ENCODE results near the gene TSPAN32.

TSPAN32 gene

DNA sequence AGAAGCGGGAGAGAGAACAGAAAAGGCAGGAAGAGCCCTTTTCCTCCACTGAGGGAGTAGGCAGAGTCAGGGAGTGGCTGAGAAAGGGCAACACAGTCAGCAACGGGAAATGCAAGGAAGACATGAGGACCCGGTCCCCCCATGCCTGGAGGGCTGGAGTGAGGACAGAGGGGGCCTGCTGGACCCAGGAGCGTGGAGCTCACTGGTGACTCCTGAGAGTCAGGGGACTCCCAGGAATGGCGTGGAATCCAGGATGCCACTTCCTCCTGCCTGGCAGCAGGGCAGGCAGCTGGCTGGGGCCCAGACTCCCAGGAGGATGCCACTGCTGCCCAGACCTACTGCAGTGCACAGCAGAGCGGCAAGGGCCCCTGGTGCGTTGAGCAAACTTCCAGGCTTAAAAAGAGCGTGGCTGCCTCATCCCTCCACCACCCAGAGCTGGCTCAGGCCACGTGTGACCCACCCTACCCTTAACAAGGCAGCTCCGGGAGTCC lies 11.4 kb upstream of the TSPAN32 start:
- TF ChIP-seq CEBPB (IDR thresholded peaks at IDR 0.05) (no peak), RAD21 (IDR thresholded peaks at IDR 0.05; ENCODE audit: low read depth) (no peak), EGR1 (IDR thresholded peaks at IDR 0.05) (no peak), EP300 (IDR thresholded peaks at IDR 0.05; ENCODE audit: borderline replicate concordance) (no peak), YY1 (IDR thresholded peaks at IDR 0.05; ENCODE audit: low read depth) (no peak), TCF12 (IDR thresholded peaks at IDR 0.05; ENCODE audit: low read depth) (peak; percentile 32; the same call in 1 of the 2 replicates), TAF1 (IDR thresholded peaks at IDR 0.05; ENCODE audit: low read depth) (no peak), ZBTB7A (IDR thresholded peaks at IDR 0.05; ENCODE audit: low read depth) (no peak), CREB1 (IDR thresholded peaks at IDR 0.05; ENCODE audit: low read depth) (no peak), NFIC (IDR thresholded peaks at IDR 0.05) (peak; percentile 70), FOXM1 (IDR thresholded peaks at IDR 0.05; ENCODE audit: borderline replicate concordance, low read depth) (no peak), TEAD4 (IDR thresholded peaks at IDR 0.05) (peak; percentile 15; the same call in 1 of the 2 replicates), MAX (IDR thresholded peaks at IDR 0.05) (0 out of 2 replicates have a peak, but pooled peaks have one; percentile 26)
- TF ChIP-seq, protein P1, sequence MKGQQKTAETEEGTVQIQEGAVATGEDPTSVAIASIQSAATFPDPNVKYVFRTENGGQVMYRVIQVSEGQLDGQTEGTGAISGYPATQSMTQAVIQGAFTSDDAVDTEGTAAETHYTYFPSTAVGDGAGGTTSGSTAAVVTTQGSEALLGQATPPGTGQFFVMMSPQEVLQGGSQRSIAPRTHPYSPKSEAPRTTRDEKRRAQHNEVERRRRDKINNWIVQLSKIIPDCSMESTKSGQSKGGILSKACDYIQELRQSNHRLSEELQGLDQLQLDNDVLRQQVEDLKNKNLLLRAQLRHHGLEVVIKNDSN (IDR thresholded peaks at IDR 0.05): 0 out of 2 replicates have a peak, but pooled peaks have one; percentile 36
- TF ChIP-seq, protein P2, sequence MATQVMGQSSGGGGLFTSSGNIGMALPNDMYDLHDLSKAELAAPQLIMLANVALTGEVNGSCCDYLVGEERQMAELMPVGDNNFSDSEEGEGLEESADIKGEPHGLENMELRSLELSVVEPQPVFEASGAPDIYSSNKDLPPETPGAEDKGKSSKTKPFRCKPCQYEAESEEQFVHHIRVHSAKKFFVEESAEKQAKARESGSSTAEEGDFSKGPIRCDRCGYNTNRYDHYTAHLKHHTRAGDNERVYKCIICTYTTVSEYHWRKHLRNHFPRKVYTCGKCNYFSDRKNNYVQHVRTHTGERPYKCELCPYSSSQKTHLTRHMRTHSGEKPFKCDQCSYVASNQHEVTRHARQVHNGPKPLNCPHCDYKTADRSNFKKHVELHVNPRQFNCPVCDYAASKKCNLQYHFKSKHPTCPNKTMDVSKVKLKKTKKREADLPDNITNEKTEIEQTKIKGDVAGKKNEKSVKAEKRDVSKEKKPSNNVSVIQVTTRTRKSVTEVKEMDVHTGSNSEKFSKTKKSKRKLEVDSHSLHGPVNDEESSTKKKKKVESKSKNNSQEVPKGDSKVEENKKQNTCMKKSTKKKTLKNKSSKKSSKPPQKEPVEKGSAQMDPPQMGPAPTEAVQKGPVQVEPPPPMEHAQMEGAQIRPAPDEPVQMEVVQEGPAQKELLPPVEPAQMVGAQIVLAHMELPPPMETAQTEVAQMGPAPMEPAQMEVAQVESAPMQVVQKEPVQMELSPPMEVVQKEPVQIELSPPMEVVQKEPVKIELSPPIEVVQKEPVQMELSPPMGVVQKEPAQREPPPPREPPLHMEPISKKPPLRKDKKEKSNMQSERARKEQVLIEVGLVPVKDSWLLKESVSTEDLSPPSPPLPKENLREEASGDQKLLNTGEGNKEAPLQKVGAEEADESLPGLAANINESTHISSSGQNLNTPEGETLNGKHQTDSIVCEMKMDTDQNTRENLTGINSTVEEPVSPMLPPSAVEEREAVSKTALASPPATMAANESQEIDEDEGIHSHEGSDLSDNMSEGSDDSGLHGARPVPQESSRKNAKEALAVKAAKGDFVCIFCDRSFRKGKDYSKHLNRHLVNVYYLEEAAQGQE (IDR thresholded peaks at IDR 0.05; ENCODE audit: low read depth): no peak

DNA sequence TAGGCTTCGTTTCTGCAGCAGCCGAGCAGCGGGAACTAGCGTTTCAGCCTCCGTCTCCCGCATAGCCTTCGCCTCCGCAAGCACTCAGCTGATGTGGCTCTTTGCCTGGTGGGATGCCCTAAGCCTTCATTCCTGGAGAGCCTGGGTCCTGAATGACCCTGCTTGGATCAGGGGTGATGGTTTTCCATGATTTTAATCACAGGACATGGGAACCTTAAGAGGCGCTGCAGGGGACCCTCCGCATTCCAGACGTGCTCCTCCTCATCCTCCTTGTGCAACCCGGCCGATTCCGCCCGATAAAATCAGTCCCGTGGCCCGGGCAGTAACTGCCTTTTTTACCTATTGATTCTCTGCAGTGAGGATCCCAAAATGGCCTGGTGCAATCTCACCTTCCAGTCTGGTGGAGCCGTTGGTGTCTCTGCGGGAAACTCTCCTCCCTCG lies 8.3 kb upstream of the TSPAN32 start:
- TF ChIP-seq, protein P2 (IDR thresholded peaks at IDR 0.05; ENCODE audit: low read depth): no peak
- TF ChIP-seq NFIC (IDR thresholded peaks at IDR 0.05): no peak
- TF ChIP-seq EP300 (IDR thresholded peaks at IDR 0.05; ENCODE audit: borderline replicate concordance): no peak
- TF ChIP-seq EGR1 (IDR thresholded peaks at IDR 0.05): no peak
- no peak for TF ChIP-seq CREB1 (IDR thresholded peaks at IDR 0.05; ENCODE audit: low read depth)
- no peak for TF ChIP-seq ZBTB7A (IDR thresholded peaks at IDR 0.05; ENCODE audit: low read depth)
- TF ChIP-seq TCF12 (IDR thresholded peaks at IDR 0.05; ENCODE audit: low read depth): no peak
- TF ChIP-seq, protein P1 (IDR thresholded peaks at IDR 0.05): no peak
- TF ChIP-seq RAD21 (IDR thresholded peaks at IDR 0.05; ENCODE audit: low read depth): no peak
- no peak for TF ChIP-seq FOXM1 (IDR thresholded peaks at IDR 0.05; ENCODE audit: borderline replicate concordance, low read depth)
- no peak for TF ChIP-seq YY1 (IDR thresholded peaks at IDR 0.05; ENCODE audit: low read depth)

- peak; percentile 44 for TF ChIP-seq RAD21 (IDR thresholded peaks at IDR 0.05; ENCODE audit: low read depth)
- TF ChIP-seq YY1 (IDR thresholded peaks at IDR 0.05; ENCODE audit: low read depth): no peak
Measured at GRCh38 chr11:2293984-2294925, 7.6 kb upstream of the TSPAN32 start.

DNA sequence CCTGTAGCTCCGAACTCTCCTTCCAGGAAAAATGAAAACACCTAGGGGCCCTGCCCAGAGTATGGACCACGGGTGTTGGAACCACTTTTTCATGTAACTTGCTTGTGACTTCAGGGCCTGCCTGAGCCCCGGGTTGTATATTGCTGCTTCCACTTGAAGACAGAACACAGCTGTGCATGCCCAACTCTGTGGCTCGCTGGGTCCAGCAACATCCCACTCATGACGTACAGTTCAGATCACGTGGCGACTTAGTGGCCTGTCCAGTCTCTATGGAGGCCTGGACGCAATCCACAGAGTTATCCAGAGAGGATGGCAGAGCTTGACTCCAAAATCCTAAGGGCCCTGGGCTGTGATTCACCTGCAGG lies 6.9 kb upstream of the TSPAN32 start:
- no peak for TF ChIP-seq TAF1 (IDR thresholded peaks at IDR 0.05; ENCODE audit: low read depth)
- no peak for TF ChIP-seq RAD21 (IDR thresholded peaks at IDR 0.05; ENCODE audit: low read depth)
- no peak for TF ChIP-seq YY1 (IDR thresholded peaks at IDR 0.05; ENCODE audit: low read depth)

DNA sequence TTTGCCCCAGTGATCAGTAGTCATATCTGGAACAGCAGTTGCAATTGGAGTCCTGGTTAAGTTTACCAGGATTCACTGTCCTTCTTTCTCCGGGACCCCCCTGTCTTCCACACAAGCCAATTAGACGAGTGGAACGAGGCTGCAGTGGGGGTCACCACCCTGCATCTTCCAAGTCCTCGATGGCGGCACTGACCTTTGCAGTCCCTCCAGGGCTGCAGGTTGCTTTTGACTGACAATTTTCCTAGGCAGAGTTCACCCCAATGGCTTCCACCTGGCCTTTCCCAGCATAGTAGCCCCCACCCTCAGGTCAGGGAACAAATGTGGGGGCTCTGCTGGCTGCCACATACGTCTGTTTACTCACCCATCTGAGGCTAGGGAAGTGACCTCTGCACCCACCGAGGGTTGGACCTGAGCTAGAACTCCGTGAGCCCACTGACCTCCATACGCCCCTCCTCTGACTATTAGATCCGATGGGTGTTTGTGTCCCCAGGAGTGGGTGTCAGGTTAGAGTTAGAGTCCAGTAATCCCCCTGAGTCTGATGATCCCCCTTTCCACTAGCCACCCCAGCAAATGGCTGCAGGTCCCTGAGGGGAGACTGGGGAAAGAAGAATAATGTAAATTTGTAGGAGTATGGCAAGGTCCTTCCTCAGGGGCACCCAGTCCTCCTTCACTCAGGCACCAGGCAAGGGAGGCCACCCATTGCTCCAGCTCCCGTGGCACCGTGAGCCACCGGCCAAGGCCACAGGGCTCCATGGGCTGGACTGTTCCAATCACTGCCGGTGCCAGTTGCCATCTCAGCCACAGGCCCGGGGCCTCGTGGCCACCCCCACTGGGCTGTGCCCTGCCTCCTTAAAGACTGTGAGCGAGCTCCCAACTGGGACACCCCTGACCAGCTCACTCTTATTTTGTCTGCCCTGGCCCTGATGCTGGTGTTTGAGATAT lies 5.6 kb upstream of the TSPAN32 start:
- TF ChIP-seq EGR1 (IDR thresholded peaks at IDR 0.05): no peak
- TF ChIP-seq EP300 (IDR thresholded peaks at IDR 0.05; ENCODE audit: borderline replicate concordance): no peak
- no peak for TF ChIP-seq TCF12 (IDR thresholded peaks at IDR 0.05; ENCODE audit: low read depth)
- no peak for TF ChIP-seq ZBTB7A (IDR thresholded peaks at IDR 0.05; ENCODE audit: low read depth)
- no peak for TF ChIP-seq CREB1 (IDR thresholded peaks at IDR 0.05; ENCODE audit: low read depth)
- TF ChIP-seq TAF1 (IDR thresholded peaks at IDR 0.05; ENCODE audit: low read depth): no peak
- no peak for TF ChIP-seq YY1 (IDR thresholded peaks at IDR 0.05; ENCODE audit: low read depth)
- TF ChIP-seq, protein P2 (IDR thresholded peaks at IDR 0.05; ENCODE audit: low read depth): no peak
- TF ChIP-seq NFIC (IDR thresholded peaks at IDR 0.05): no peak

All from Ishikawa (cell line).